ENCODE results near the gene TMOD1. TPM values are rescaled to one million over a fixed set of nuclear protein-coding genes. Genes with fewer than 3 reads are reported as not detected.

Gene TMOD1
- total RNA-seq, 2 experiments from 2014 or later: 0.35 to 0.45 TPM

DNA sequence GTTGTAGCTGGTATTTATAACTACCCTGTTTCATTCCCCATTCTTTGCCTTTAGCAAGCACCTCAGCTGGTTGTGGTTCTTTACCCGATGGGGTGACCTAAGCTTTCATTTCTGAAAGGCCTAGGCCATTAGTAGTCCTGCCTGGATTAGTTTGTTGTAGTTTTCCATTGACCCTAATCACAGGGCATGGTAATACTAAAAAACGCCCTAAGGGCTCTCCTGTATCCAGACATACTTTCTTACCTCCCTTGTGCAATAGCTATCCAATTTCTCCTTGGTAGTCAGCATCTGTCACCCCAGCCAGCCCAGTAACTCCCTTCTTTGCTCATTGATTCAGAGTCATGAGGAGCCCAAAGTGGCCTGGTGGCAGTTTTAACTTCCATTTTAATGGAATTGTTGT lies 24.0 kb downstream of the TMOD1 start:
- peaks cover 7% of the 10 kb centered on the region for H3K4me1 Mint-ChIP-seq
- POLR2A ChIA-PET: no interaction called here
- no peaks in the 10 kb centered on the region for H3K9me3 Mint-ChIP-seq
- no peak overlapping the region for H3K27ac Mint-ChIP-seq
- CTCF ChIA-PET: interaction anchor here (1.3 to 1.9 kb wide), 3 partner anchors 8 to 23 kb away, joined by 3 to 5 read pairs (median 5); no protein-coding TSS in a partner anchor
- H3K27me3 Mint-ChIP-seq: peaks cover 6% of the 10 kb centered on the region
- no peaks in the 10 kb centered on the region for H3K36me3 Mint-ChIP-seq (ENCODE audit: low read depth)
- H3K4me3 Mint-ChIP-seq: no peak overlapping the region
- no peak for DNase-seq

DNA sequence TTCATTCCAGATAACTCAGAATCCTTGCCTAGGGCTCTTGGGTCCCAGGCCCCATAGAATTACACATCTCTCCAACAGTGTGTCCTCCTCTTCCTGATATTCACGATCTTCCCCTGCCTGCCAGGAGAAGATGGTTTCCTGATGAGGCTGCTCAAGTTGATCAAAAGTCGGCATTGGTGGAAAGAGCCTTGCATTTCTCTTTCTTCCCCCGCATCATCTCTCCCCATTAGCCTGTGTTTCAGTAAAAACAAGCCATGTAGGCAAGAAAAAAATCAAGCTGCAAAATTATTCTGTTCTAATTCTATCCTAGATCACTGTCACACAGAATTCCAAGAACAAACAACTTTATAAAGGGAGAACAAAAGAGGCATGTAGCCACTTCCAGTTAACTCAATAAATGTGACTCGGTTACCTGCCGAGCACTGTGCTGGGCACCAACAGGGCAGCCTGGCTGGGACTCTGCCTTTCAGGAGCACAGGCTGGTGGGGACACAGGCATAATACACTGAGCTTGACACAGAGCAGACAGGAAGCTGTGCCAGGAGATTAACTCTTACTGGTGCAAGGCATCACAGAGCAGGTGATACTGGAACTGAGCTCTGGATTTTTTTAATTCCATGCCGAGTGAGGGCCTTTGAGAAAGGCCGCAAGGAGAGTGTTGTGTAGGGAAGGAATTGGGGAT lies 25.6 kb downstream of the TMOD1 start:
- H3K27ac Mint-ChIP-seq: no peak overlapping the region
- no peaks in the 10 kb centered on the region for H3K27me3 Mint-ChIP-seq
- DNase-seq: no peak
- H3K4me3 Mint-ChIP-seq: no peak overlapping the region
- H3K36me3 Mint-ChIP-seq (ENCODE audit: low read depth): no peaks in the 10 kb centered on the region
- no peaks in the 10 kb centered on the region for H3K9me3 Mint-ChIP-seq
- ChIA-PET POLR2A (no interaction called here), CTCF (interaction anchor here (0.9 to 1.9 kb wide), 4 partner anchors 10 to 24 kb away, joined by 3 to 5 read pairs (median 5); no protein-coding TSS in a partner anchor)
- H3K4me1 Mint-ChIP-seq: peaks cover 7% of the 10 kb centered on the region

DNA sequence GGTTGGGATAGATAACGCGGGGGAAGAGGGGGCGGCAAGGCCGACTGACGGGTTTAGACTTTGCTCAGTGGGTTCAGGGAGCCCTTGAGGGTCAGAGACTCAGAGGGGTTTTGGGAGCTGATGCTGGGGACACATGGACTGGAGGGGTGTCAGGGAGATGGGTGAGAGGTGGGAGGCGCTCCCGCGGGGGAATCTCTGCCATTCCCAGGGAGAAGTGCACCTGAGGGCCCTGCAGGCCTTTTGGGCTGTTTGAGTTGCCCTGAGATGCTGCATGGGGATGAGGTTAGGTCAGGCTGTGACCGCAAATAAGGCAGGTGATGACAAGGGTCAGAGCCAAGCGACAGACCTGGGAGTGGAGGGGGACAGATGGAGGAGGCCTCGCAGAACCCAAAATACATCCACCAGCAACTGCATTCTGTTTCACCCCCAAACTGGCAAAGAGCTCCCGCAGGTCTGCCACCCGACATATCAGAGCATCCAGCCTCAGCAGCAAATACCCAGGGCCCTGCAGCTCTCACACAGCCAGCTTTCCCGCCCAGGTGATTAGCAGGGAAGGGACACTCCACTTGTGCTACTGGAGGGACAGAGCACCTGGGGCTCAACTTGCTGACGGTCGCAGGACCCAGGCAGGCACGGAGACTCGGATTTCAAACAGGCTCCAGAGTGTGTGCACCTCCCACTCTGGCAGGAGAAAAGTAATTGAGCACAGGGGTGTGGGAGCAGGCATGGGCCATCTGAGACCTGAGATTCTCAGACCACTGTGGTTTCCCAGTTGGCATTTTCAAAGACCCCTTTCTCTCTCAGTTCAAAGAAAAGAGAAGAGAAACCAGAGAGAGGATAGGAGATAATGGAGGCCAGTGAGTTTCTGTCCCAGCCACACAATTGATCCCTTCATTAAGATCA lies 26.4 kb downstream of the TMOD1 start:
- H3K27ac Mint-ChIP-seq: no peak overlapping the region
- peaks cover 2% of the 10 kb centered on the region for H3K27me3 Mint-ChIP-seq
- no peaks in the 10 kb centered on the region for H3K36me3 Mint-ChIP-seq (ENCODE audit: low read depth)
- H3K4me3 Mint-ChIP-seq: no peak overlapping the region
- CTCF ChIA-PET: interaction anchor here (0.9 to 1.8 kb wide), 2 partner anchors 14 to 17 kb away, joined by 3 to 5 read pairs; no protein-coding TSS in a partner anchor
- H3K4me1 Mint-ChIP-seq: peaks cover 7% of the 10 kb centered on the region
- no peak for DNase-seq
- H3K9me3 Mint-ChIP-seq: no peaks in the 10 kb centered on the region
- POLR2A ChIA-PET: no interaction called here

DNA sequence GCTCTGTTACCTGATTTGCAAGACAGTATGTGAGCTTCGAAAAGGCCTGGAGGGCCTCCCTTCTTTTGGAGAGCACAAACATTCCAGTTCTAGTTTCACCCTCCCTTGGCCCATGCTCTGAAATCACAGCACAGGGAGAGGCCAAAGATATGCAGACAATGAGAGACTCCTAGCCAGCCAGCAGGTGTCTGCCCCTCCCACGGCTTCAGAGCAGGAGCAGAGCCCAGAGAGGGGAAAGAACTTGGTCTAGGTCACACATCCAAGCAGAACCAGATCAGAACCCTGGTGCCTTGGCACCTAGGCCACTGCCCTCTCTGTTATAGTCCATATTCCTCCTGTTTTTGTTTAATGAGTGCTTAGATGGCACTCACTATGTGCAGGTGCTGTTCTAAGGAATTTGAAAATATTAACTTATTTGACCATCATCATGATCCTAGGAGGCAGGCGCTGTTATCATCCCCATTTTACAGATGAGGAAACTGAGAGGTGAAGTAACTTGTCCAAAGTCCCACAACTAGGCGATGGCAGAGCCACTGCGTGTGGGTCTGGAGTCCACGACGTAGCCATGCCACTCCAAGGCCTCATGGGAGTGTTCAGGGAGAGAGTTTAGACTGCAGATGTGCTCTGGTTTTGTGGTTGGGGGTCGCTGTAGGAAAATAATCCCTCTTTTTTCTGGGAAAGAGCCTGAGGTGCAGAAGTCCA lies 27.2 kb downstream of the TMOD1 start:
- no peak overlapping the region for H3K27ac Mint-ChIP-seq
- DNase-seq: no peak
- peaks cover 7% of the 10 kb centered on the region for H3K4me1 Mint-ChIP-seq
- no peaks in the 10 kb centered on the region for H3K36me3 Mint-ChIP-seq (ENCODE audit: low read depth)
- no peaks in the 10 kb centered on the region for H3K9me3 Mint-ChIP-seq
- peaks cover 2% of the 10 kb centered on the region for H3K27me3 Mint-ChIP-seq
- POLR2A ChIA-PET: no interaction called here
- no peak overlapping the region for H3K4me3 Mint-ChIP-seq
- CTCF ChIA-PET: interaction anchor here (1.8 kb wide), 1 partner anchor 15 kb away, joined by 5 read pairs; no protein-coding TSS in a partner anchor

DNA sequence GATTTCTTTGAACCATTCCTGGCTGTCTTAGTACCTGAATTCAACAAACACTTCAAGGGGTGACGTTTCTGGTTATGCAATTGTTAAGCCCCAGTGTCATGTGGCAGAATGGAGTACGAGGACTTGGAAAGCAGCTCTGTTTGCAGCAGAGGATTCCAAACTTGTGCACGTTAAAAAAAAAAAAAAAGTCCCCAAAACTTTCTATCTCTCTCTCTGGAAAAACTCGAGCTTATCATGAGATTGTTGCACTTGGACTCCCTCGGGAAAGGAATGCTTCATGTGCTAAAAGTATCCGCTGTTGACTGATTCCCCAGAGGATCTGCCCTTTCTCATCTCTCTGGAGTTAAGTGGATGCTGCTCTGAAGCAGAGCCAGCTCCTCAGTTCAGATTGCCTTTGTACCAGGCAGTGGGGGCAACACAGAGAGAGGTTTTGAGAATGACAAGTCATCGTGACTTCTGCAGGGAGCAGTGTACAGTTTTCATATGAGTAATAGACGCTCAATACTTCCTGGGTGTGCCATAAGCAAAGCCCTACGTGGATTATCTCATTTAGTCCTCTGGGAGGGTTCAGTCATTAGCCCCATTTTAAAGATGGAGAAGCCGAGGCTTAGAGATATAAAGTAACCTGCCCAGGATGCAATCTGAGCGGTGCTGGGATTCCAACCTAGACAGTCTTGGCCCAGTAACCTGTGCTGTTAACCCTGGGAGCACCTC lies 28.1 kb downstream of the TMOD1 start:
- peaks cover 7% of the 10 kb centered on the region for H3K4me1 Mint-ChIP-seq
- H3K9me3 Mint-ChIP-seq: no peaks in the 10 kb centered on the region
- H3K27me3 Mint-ChIP-seq: peaks cover 2% of the 10 kb centered on the region
- no peak overlapping the region for H3K4me3 Mint-ChIP-seq
- no peak for DNase-seq
- ChIA-PET CTCF (no interaction called here), POLR2A (no interaction called here)
- H3K36me3 Mint-ChIP-seq (ENCODE audit: low read depth): no peaks in the 10 kb centered on the region
- no peak overlapping the region for H3K27ac Mint-ChIP-seq

DNA sequence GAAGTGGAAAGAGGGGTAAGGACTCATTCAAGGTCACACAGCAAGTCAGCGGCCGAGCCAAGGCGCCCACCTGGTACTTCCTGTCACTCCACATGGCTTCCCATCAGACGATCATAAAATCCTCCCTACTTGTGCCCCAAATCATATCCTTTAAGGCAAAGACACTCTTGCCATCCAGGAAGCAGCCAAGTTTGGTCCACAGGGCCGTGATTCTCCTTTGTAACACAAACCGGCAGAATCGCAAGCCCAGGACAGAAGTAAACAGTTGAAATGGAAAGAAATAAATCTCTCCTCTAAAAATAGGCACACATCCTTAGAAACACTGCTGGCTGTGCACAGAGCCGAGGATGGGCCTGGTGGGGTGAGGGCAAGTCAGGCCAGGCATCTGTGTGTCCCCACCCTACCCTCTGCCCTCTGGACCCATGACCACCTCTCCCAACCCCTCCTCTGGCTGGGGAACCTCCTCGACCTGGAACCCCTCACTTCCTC lies 30.5 kb downstream of the TMOD1 start:
- Mint-ChIP-seq H3K36me3 (ENCODE audit: low read depth) (no peaks in the 10 kb centered on the region), H3K4me3 (no peak overlapping the region), H3K4me1 (peaks cover 7% of the 10 kb centered on the region), H3K27ac (no peak overlapping the region), H3K9me3 (no peaks in the 10 kb centered on the region), H3K27me3 (peaks cover 2% of the 10 kb centered on the region)
- POLR2A ChIA-PET: no interaction called here
- CTCF ChIA-PET: no interaction called here
- no peak for DNase-seq

DNA sequence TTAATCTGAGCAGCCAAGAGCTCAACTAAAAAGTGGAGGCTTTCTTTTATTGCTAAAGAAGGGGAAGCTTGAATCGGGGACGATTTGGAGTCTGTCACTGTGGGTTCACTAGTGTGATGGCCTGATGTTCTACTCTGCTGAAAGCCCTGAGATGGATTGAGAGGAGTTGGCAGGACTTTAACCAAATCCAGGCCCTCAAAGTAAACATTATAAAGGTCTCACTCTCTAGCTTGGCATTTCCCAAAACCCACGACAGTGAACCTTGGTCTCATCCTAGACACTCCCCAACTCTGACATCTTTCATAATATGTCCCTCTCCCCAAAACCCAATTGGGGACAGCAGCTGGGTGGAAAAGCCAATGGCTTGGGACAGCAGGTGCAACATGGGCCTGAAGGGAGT lies 32.7 kb downstream of the TMOD1 start:
- peaks cover 11% of the 10 kb centered on the region for H3K27me3 Mint-ChIP-seq
- H3K36me3 Mint-ChIP-seq (ENCODE audit: low read depth): no peaks in the 10 kb centered on the region
- no peak for DNase-seq
- POLR2A ChIA-PET: no interaction called here
- no peaks in the 10 kb centered on the region for H3K9me3 Mint-ChIP-seq
- peaks cover 7% of the 10 kb centered on the region for H3K4me1 Mint-ChIP-seq
- H3K4me3 Mint-ChIP-seq: no peak overlapping the region
- CTCF ChIA-PET: interaction anchor here (1.2 to 1.5 kb wide), 2 partner anchors 9 to 18 kb away, joined by 3 to 5 read pairs; no protein-coding TSS in a partner anchor
- no peak overlapping the region for H3K27ac Mint-ChIP-seq

DNA sequence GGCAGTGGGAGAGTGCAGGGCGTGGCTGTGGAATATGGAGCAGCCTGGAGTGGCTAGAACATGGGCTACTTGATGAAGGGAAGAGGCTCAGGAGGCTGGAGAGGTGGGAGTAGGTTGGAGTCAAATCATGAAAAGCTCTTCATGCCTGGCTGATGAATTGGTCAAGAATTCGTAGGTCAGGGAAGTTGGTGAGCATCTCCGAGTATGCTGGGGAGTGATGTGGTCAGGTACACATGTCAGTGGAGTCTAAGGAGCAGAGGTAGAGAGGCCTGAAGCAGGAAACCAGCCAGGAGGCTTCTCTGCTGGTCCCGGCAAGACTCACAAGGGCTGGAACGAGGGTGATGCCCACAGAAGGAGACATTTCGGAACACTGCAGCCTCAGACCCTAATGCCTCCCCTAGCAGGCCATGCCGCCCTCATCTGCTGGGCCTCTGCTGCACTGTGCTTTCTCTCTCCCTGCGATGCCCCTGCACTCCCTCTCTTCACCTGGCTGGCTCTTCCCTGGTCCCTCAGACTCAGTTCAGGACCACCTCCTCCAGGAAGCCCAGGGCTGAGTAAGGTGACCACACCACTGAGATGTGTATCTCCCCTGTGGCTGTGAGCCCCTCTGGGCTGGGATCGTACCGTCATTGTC lies 33.6 kb downstream of the TMOD1 start:
- H3K27me3 Mint-ChIP-seq: peaks cover 16% of the 10 kb centered on the region
- H3K4me1 Mint-ChIP-seq: peaks cover under 1% of the 10 kb centered on the region
- no peak for DNase-seq
- H3K9me3 Mint-ChIP-seq: no peaks in the 10 kb centered on the region
- ChIA-PET CTCF (interaction anchor here (1.5 kb wide), 1 partner anchor 19 kb away, joined by 5 read pairs; no protein-coding TSS in a partner anchor), POLR2A (no interaction called here)
- H3K27ac Mint-ChIP-seq: no peak overlapping the region
- no peaks in the 10 kb centered on the region for H3K36me3 Mint-ChIP-seq (ENCODE audit: low read depth)
- no peak overlapping the region for H3K4me3 Mint-ChIP-seq

DNA sequence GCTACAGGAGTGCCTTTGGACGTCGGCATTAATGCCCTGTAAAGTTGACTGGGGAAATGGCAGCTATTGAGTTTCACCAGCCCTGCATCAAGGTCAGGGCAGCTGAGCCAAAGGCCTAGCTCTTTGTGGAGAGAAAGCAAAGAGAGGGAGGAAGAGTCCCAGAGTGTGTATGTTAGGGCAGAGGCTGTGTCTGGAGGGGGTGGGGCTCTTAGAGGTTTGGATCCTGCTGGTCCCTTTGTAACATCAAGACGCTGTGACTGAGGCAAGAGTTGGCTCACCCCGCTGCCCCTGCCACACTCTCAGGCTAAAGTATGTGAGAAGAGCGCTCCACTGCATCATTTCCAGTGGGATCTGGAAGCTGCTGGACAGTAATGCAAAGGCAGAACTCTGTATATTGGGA lies 34.3 kb downstream of the TMOD1 start:
- H3K4me1 Mint-ChIP-seq: no peaks in the 10 kb centered on the region
- no peaks in the 10 kb centered on the region for H3K36me3 Mint-ChIP-seq (ENCODE audit: low read depth)
- ChIA-PET POLR2A (no interaction called here), CTCF (no interaction called here)
- no peak overlapping the region for H3K4me3 Mint-ChIP-seq
- no peaks in the 10 kb centered on the region for H3K9me3 Mint-ChIP-seq
- no peak overlapping the region for H3K27ac Mint-ChIP-seq
- H3K27me3 Mint-ChIP-seq: peaks cover 16% of the 10 kb centered on the region
- no peak for DNase-seq

DNA sequence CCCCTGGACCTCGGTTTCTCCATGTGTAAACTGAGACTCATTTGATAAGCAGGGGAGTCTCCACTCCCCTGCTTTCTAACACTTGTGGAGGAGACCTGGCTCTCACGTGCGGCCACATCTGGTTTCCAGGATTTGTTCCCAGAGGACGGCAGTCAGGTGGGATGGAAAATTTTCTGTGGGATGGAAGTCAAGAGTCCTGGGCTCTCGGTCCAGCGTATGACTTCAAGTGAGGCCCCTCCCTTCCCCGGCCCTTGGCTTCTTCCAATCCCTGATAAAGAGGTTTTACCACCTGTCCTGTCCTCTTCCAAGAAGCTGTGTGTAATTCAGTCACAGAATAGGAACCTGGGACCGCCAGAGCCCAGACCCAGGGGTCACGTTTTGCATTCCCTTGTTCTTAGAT lies 35.0 kb downstream of the TMOD1 start:
- peaks cover 16% of the 10 kb centered on the region for H3K27me3 Mint-ChIP-seq
- no peaks in the 10 kb centered on the region for H3K4me1 Mint-ChIP-seq
- ChIA-PET CTCF (no interaction called here), POLR2A (no interaction called here)
- no peak overlapping the region for H3K27ac Mint-ChIP-seq
- no peak for DNase-seq
- no peaks in the 10 kb centered on the region for H3K36me3 Mint-ChIP-seq (ENCODE audit: low read depth)
- H3K9me3 Mint-ChIP-seq: no peaks in the 10 kb centered on the region
- no peak overlapping the region for H3K4me3 Mint-ChIP-seq

DNA sequence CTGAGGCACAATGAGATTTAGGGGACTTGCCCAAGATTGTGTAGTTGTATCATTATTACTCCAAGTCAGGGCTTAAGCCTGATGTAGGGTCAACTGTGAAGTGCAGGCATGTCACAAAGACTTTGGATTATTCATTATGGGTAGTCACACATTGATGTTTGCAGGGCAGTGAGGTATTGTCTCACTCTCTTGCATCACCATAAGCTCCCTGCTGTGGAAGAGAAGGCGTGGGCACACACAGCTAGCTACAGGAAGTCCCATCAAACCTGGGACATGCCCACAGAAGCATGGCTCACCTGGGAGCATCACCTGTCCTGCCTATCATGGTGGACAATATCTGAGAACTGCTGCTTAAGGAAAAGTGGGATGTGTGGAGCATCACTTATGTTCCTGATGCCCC lies 42.1 kb downstream of the TMOD1 start:
- Mint-ChIP-seq H3K27ac (no peak overlapping the region), H3K36me3 (ENCODE audit: low read depth) (no peaks in the 10 kb centered on the region), H3K27me3 (peaks cover 11% of the 10 kb centered on the region), H3K4me1 (no peaks in the 10 kb centered on the region), H3K4me3 (no peak overlapping the region), H3K9me3 (no peaks in the 10 kb centered on the region)
- no peak for DNase-seq
- POLR2A ChIA-PET: no interaction called here
- CTCF ChIA-PET: no interaction called here

DNA sequence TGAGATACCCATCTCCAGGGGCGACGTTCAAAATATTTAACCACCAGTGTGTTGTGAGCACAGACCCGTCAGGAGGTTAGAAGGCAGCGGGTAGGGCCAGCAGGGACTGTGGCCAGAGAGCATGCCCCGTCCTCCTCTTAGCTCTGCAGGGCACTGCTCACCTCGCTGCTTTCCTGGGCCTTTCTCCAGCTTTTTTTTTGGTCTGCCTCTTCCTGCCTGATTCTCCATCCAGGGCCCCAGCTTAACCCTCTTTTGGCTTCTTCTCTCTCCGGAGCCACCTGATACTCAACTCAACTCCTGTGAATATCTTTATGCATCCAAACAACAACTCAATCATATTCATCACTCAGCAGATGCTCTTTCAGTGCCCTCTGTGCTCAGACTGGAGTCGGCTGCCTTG lies 44.0 kb downstream of the TMOD1 start:
- Mint-ChIP-seq H3K4me1 (no peaks in the 10 kb centered on the region), H3K9me3 (no peaks in the 10 kb centered on the region), H3K36me3 (ENCODE audit: low read depth) (no peaks in the 10 kb centered on the region), H3K27ac (no peak overlapping the region), H3K27me3 (peaks cover 10% of the 10 kb centered on the region), H3K4me3 (no peak overlapping the region)
- ChIA-PET POLR2A (no interaction called here), CTCF (no interaction called here)
- no peak for DNase-seq

Measured in activated CD4-positive, alpha-beta T cell treated with anti-CD3 and anti-CD28 coated beads, Interleukin-2, amount 10 ng/mL, durations not matched to agents 7 days and 5 days (primary cell).